ENCODE measurements around the gene GATA6.
"Not testable (repeated sequence)": the region's sequence is repeated elsewhere in the genome, so short reads cannot be mapped to it uniquely, and the experiment has no call there.

The GATA6 gene

GRCh38 chr18:22183698-22184170 lies 14.3 kb downstream of the GATA6 start:
- DNase-seq, result no peak

- DNase-seq, result not testable (repeated sequence)
Observed at GRCh38 chr18:22184573-22184972, 15.2 kb downstream of the GATA6 start.

DNA sequence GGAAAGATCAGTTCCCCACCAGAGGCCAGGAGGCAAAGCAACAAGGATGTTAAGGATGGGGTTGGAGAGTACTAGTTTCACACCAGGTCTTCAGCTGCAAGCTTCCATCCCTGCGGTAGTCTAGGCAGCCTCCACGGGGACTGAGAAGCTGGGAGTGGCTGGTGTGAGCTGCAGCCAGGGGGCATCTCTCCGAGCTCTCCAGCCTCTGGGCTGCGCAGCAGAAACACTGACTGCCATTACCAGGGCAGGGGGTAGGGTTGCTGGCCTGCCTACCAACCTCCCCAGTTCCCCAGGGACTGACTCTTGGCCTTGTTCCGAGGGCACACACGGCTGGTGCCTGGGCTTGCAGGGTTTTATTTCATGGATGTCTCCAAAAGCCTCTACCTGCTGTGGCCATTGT lies 15.9 kb downstream of the GATA6 start:
- no peak for DNase-seq

DNA sequence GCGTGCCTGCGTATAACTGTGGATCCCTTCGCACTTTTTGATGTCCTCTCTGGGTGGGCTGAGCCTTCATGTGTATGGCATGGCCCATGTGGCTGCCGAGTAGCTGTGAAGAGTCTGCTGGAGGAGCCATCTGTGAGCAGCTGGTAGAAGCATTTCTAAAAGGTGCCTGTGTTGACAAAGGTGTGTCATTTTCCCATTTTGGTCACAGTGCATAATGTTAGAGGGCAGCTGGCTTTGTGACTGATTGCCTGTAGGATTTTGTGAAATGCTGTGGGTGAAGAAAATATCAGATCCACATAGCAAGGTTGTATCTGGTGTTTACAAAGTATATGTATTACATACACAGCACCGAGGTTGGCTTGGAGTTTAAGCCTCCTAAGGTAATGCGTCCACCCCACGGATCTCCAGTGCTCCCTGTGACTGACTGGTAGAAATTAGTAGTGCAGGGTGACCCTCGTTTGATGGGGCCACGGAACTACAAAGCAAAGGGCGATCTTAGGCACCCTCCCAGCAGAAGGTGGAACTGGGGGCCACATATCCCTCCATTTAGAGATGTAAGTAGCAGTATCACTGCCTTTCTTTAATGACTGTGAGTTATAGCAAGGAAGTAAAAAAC lies 16.5 kb downstream of the GATA6 start:
- no peak for DNase-seq

- DNase-seq, result no peak
Observed at GRCh38 chr18:22186484-22186971, 17.1 kb downstream of the GATA6 start.

DNA sequence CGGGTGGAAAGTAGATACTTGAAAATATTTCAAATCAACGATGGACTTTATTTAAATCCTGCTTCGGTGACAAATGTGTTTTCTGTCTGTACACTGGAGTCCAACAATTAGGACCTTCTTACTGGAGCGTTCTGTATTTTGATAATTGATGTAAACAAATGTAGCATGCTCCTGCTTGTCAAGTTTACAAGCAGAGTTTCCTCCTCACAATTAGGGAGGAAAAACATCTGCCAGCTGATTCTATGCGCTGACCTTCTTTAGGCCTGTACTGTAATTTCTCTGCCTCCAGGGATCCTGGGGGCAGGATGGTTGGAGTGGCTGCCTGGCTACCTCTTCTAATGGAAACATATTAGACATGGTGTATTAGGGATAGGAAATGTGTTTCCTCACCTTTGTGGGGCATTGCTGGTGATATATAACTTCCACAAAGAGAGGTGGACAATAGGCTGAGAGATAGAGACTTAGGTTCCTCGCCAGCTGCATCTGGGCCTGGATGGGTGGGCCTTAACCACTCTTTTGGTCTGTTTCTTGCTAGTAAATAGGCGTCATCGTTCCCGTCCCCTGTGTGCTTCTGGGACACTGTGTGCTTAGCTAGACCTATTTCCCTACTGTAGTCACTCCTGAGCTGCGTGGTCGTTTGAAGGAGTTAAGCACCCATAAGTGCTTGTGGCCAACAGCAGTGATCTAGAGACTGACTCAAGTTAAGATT lies 19.3 kb downstream of the GATA6 start:
- DNase-seq, result no peak

GRCh38 chr18:22189449-22190166 lies 20.2 kb downstream of the GATA6 start:
- DNase-seq, result no peak

DNA sequence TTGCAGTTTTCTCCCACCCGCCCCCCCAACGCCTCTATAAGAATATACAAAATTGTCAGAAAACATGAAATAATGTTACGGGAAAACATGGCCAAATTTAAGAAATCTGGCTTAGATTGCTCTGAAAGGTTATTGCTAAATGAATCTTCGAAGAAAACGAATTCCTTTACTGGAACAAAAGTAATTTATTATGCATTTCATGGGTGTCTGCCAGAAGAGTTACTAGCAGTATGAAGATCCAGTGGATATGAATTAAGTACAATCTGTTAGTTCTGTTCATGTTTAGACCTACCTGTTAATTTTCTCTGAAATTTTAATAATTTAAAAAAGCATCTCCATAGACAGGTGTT lies 21.9 kb downstream of the GATA6 start:
- no peak for DNase-seq

GRCh38 chr18:22191923-22192322 lies 22.5 kb downstream of the GATA6 start:
- DNase-seq, result no peak

- no peak for DNase-seq
Observed at GRCh38 chr18:22193466-22193865, 24.1 kb downstream of the GATA6 start.

DNA sequence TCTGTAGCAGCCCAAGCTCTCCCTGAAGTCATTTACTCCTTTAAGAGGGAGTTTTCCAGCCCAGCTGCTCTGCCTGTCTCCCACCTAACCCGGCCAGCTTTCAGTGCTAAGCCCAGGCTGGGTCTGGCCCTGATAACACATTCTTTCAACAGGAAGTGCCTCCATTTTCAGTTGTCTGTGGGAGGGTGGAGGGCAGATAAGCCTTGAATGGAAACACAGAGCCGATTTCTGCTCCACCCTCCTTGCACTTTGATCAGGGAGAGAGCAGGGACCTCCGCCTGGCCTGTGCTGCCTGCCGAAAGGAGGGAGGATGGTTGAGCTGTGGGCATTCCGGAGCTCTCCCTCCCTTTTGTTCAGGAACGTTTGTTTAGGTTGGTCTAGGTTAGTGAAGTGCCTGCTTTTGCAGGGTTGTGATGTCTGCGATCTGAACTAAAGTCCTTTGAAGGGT lies 24.8 kb downstream of the GATA6 start:
- DNase-seq, result no peak

DNA sequence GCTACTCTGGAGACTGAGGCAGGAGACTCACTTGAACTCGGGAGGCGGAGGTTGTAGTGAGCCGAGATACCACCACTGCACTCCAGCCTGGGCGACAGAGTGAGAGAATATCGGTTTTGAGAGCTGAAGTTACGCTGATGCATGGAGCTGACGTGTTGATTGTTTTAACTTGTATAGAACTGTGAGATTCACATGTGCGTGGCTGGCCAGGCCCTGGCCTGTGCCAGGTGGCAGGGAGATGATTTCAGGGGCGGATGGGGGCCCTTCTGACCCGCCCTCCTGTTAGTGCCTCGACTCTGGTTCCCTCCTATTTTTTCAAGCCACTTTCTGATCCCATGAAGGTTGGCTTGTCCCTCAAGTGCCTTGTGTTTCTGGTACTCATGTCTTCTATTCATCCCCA lies 25.7 kb downstream of the GATA6 start:
- DNase-seq, result no peak

DNA sequence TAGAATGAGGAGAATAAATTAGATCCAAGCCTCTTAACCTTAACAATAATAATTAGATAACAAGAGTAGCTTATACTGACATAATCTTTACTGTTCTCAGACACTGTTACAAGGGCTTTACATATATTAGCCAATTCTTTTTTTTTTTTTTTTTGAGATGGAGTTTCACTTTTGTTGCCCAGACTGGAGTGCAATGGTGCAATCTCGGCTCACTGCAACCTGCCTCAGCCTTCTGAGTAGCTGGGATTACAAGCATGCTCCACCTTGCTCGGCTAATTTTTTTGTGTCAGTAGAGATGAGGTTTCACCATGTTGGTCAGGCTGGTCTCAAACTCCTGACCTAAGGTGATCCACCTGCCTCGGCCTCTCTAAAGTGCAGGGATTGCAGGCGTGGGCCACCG lies 27.6 kb downstream of the GATA6 start:
- DNase-seq, result not testable (repeated sequence)

GRCh38 chr18:22197668-22198067 lies 28.3 kb downstream of the GATA6 start:
- no peak for DNase-seq

DNA sequence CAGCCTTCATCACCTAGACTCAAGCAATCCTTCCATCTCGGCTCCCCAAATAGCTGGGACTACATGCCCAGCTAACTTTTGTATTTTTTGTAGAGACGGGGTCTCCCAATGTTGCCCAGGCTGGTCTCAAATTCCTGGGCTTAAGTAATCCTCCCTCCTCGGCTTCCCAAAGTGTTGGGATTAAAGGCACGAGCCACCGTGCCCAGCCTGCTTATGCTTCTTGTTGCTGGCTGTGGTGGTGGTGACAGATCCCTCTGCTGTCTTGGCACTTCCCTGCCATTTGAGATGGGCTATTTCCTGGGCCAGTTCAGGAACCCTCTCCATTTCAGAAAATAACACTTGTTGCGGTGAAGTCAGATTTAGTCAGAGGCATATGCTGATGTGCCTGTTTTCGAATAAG lies 28.8 kb downstream of the GATA6 start:
- no peak for DNase-seq

- DNase-seq, result no peak
Observed at GRCh38 chr18:22199005-22199404, 29.6 kb downstream of the GATA6 start.

GRCh38 chr18:22200611-22201225 lies 31.3 kb downstream of the GATA6 start:
- no peak for DNase-seq

- no peak for DNase-seq
Observed at GRCh38 chr18:22203035-22203434, 33.6 kb downstream of the GATA6 start.

GRCh38 chr18:22203536-22204213 lies 34.3 kb downstream of the GATA6 start:
- no peak for DNase-seq

GRCh38 chr18:22204214-22204536 lies 34.8 kb downstream of the GATA6 start:
- DNase-seq, result no peak

- DNase-seq, result no peak
Observed at GRCh38 chr18:22204996-22205395, 35.6 kb downstream of the GATA6 start.

DNA sequence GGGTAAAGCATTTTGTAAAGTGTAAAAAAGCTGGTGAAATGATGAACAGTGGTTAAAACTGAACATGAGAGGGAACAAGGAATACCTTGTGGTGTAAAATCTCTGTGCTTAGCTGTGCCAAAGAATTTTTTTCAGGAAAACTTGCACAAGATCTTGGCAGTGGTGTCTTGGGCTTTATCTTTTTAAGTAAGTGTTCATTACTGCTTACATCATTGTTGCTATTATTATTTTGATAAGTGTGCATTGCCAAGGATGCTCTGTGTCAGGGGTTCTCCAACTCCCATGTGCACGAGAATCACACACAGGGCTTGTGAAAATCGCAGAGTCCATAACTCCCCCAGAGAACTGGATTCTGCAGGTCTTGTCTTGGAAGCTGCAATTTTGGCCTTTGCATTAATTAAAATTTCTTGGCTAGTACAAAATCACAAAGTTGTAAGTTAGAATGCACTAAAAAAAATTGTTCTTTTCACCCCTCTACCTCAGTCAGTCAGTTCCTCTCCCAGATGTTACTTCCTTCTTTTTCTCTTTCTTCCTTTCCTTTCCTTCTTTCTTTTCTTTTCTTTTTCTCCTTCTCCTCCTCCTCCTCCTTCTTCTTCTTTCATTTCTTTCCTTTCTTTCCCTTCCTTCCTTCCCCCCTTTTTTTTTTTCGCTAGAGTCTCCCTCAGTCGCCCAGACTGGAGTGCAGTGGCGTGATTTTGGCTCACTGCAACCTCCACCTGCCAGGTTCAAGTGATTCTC lies 37.8 kb downstream of the GATA6 start:
- no peak for DNase-seq
